Brain microvascular endothelial cell (primary cell): ENCODE data around the gene XRN2.

Experiments
- DNase-seq: peaks from one replicate; pipeline ENCODE4 v3.0.0-alpha.2; 2020
- H3K27ac ChIP-seq: fragments of 250-450 bp; sonication (Bioruptor Pico); 2 replicates; pipeline ENCODE4 v1.5.1; 2020; ENCODE audit warnings: mild to moderate bottlenecking, moderate library complexity
- H3K27me3 ChIP-seq: fragments of 250-450 bp; sonication (Bioruptor Pico); replicated peaks from 2 replicates; pipeline ENCODE4 v1.5.1; 2020; ENCODE audit warnings: mild to moderate bottlenecking
- H3K36me3 ChIP-seq: fragments of 250-450 bp; sonication (Bioruptor Pico); replicated peaks from 2 replicates; pipeline ENCODE4 v1.5.1; 2020; ENCODE audit warnings: mild to moderate bottlenecking
- H3K4me3 ChIP-seq: 2 replicates; pipeline ENCODE4 v1.5.1; 2011; ENCODE audit warnings: low read depth, mild to moderate bottlenecking, control low read depth, low read length, moderate library complexity
- in situ Hi-C: cut with HindIII; loops from 2 replicates; pipeline ENCODE4 v1.10.0; 2017; ENCODE audit warnings: low sequenced_read_pairs, low pct_ligation_motif_present
- TF ChIP-seq, protein P1 (sequence below): IDR thresholded peaks from 2 replicates; pipeline ENCODE4 v1.5.1; 2011; ENCODE audit warnings: low read depth, mild to moderate bottlenecking, moderate library complexity, low read length, control low read depth, inconsistent platforms; ENCODE audit errors: missing control alignments

The XRN2 gene

GRCh38 chr20:21272679-21273078 lies 30.5 kb upstream of the XRN2 start:
- in situ Hi-C loops, result no loop called here
- H3K36me3 ChIP-seq, result no peaks in the 10 kb centered on the region
- DNase-seq, result no peak
- no peaks in the 10 kb centered on the region for H3K27me3 ChIP-seq
- H3K27ac ChIP-seq, result no peak overlapping the region
- TF ChIP-seq, protein P1, sequence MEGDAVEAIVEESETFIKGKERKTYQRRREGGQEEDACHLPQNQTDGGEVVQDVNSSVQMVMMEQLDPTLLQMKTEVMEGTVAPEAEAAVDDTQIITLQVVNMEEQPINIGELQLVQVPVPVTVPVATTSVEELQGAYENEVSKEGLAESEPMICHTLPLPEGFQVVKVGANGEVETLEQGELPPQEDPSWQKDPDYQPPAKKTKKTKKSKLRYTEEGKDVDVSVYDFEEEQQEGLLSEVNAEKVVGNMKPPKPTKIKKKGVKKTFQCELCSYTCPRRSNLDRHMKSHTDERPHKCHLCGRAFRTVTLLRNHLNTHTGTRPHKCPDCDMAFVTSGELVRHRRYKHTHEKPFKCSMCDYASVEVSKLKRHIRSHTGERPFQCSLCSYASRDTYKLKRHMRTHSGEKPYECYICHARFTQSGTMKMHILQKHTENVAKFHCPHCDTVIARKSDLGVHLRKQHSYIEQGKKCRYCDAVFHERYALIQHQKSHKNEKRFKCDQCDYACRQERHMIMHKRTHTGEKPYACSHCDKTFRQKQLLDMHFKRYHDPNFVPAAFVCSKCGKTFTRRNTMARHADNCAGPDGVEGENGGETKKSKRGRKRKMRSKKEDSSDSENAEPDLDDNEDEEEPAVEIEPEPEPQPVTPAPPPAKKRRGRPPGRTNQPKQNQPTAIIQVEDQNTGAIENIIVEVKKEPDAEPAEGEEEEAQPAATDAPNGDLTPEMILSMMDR, result no peak
- no peak overlapping the region for H3K4me3 ChIP-seq

- DNase-seq, result no peak
- Histone ChIP-seq H3K27me3 (no peaks in the 10 kb centered on the region), H3K36me3 (no peaks in the 10 kb centered on the region), H3K4me3 (no peak overlapping the region), H3K27ac (no peak overlapping the region)
- in situ Hi-C loops, result no loop called here
- TF ChIP-seq, protein P1, result no peak
These were observed 29.3 kb upstream of the XRN2 start for GRCh38 chr20:21273755-21274386.

GRCh38 chr20:21278829-21279228 lies 24.3 kb upstream of the XRN2 start:
- Histone ChIP-seq H3K27ac (no peak overlapping the region), H3K36me3 (no peaks in the 10 kb centered on the region), H3K4me3 (no peak overlapping the region), H3K27me3 (no peaks in the 10 kb centered on the region)
- in situ Hi-C loops, result no loop called here
- TF ChIP-seq, protein P1, result no peak
- DNase-seq, result no peak

DNA sequence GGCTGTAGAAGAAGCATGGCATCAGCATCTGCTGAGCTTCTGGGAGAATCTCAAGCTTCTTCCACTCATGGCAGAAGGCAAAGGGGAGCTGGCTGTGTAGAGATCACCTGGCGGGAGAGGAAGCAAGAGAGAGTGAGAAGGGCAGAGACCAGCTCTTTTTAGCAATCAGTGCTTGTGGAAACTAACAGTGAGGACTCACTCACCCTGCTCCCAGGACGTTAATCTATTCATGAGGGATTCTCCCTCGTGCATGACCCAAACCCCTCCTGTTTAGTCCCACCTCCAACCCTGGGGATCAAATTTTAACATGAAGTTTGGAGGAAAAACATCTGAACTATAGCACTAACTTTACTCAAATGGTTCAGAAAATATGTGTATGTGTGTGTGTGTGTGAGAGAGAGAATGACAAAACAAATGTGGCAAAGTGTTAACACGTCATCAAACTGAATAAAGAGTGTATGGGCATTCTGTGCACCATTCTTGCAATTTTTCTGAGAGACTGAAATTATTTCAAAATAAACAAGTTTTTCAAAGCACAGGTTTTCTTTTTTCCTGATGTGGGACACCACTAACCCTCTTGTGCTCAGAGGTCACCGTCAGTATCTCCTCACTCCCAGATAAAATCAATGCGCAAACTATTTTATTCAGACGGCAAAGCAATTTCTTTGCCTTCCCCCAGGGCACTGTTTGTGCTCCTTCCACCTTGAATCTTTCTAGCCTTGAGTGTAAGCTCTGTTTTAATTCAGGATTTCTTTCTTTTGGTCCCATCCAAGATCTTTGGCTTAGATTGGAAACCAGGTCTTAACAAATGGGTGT lies 23.2 kb upstream of the XRN2 start:
- Histone ChIP-seq H3K27me3 (no peaks in the 10 kb centered on the region), H3K36me3 (no peaks in the 10 kb centered on the region), H3K4me3 (no peak overlapping the region), H3K27ac (no peak overlapping the region)
- in situ Hi-C loops, result no loop called here
- DNase-seq, result no peak
- TF ChIP-seq, protein P1, result no peak

DNA sequence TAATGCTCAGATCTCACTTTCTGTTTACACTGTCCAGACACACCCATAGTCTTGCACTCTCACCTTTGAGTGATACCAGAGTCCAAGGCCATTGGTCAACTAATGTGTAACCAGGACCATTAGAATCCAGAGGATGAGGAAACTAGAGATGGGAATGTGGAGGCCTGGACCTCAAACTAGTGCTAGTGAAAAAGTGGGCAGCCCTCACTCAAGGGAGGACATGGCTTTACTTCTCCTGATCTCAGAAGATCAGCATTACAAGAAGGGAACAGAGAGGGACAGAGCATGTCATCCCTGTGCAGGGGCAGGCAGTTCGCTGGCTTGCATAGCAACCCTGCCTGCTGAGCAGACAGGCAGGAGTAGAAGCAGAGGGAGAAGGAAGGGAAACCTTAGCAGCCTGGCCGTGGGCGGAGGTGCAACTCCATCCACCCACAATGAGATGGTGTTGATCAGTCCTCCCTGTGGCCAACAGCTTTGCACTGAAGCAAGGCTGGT lies 22.6 kb upstream of the XRN2 start:
- TF ChIP-seq, protein P1, result no peak
- in situ Hi-C loops, result no loop called here
- H3K4me3 ChIP-seq, result no peak overlapping the region
- no peak for DNase-seq
- H3K36me3 ChIP-seq, result no peaks in the 10 kb centered on the region
- no peaks in the 10 kb centered on the region for H3K27me3 ChIP-seq
- H3K27ac ChIP-seq, result no peak overlapping the region
